Activated CD8-positive, alpha-beta memory T cell treated with anti-CD3 and anti-CD28 coated beads, Interleukin-2, amount 50 U/mL, for 24 hours (primary cell): Measurements from ENCODE around the gene SLC9A9.
"Not testable (repeated sequence)": the region's sequence is repeated elsewhere in the genome, so short reads cannot be mapped to it uniquely, and the experiment has no call there.

Source experiments
- DNase-seq: peaks from one replicate; pipeline ENCODE4 v3.0.0-alpha.2; 2020; ENCODE audit errors: extremely low read depth

Gene SLC9A9

DNA sequence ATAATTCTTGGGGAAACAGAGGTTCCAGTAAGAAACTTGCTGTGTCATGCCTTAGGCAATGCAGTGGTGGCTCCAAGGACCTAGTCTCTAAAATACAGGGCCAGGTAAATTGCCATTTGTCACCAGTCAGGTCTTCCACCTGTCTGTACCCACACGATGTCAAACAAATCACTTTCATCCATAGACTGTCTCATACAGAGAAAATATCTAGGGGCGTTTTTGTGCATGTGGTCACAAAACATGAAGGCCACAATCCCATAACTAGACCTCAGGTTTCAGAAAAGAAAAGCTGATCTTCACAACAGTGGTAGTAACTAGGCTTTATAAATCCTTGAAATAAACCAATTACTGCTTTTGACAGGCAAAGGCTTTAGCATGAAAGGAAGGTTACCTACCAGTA lies 92.3 kb downstream of the SLC9A9 start:
- no peak for DNase-seq

DNA sequence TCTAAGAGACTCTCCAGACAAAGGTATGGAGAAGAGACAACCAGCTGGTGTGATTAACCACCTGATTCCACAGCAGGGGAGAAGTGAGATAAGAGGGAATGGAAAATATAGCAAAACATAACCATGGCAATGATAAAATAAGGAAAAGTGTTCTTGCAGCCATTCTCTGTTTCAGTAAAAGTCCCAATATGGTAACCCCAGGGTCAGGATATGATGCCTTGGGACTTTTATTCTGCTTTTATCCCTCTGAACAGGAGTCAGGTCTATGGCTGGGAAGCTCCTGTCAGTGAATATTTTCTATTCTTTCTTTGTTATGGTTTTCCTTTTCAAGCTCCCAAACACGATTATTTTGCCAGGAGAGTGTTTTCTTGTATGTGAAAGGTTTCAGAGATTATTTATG lies 94.2 kb downstream of the SLC9A9 start:
- no peak for DNase-seq

DNA sequence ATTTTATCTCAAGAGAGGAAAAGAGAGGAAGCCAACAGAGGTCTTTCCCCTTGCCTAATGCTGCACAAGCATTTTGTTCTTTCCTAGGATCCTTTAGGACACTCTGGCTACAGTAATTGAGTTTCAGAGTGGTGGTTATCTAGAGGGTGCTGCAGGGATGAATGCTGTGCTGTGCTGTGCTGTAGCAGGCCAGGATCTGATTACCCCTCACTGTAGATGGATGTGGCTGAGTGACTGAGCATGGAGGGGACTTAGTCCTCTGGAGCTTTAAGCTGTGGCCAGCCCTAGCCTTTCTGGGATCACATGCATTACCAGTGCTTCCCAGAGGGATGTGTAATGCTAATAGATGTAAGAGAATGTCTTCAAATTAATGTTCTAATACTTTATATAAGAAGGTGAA lies 94.8 kb downstream of the SLC9A9 start:
- DNase-seq: no peak

GRCh38 chr3:143753006-143753405 lies 95.3 kb downstream of the SLC9A9 start:
- DNase-seq: no peak

DNA sequence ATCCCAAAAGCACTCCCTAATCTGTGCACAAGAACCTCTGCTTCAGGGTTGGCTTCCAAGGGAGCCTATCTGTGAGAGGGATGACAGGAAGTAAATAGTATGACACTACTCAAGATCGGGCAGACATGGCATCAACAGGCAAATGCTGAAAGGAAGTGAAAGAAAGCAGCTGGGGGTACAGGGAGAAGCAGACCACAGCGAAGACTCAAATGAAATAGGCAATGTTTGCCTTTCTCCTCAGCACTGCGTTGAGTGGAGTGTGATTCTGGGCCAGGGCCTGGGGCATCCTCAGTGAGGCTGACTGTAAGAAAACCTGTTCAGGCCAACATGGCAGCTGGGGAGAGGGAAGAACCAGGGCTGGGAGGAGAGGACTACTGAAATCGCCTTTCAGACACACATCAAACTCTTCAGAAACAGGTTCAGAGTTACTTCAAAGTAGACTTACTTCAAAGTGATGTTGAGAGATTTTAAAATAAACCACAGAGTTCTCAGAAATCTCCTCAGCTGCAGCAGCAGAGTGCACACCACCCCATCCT lies 96.6 kb downstream of the SLC9A9 start:
- no peak for DNase-seq

- DNase-seq: no peak
Measured at GRCh38 chr3:143750841-143751240, 97.4 kb downstream of the SLC9A9 start.

- no peak for DNase-seq
Measured at GRCh38 chr3:143749926-143750325, 98.3 kb downstream of the SLC9A9 start.

- no peak for DNase-seq
Measured at GRCh38 chr3:143737065-143737464, 111.2 kb downstream of the SLC9A9 start.

- DNase-seq: no peak
Measured at GRCh38 chr3:143736205-143736997, 111.9 kb downstream of the SLC9A9 start.

- DNase-seq: no peak
Measured at GRCh38 chr3:143731776-143732175, 116.5 kb downstream of the SLC9A9 start.

DNA sequence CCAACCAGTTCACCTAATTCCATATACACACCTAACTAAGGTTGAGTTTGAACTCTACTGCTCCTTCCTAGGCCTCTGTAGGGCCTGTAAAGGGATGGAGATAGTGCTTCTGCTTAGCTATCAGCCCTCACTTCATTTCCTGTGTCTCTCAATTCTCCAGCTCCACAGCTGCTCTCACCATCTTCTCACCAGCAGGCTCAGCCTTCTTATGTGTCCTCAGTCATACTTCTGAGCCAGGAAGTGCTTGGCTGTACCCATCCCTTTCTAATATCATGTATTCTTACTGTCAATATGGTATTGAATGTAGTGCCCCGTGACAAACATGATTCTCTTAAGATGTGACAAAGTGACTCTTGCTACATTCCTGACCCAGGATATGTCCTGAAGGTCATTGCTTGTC lies 116.9 kb downstream of the SLC9A9 start:
- no peak for DNase-seq

DNA sequence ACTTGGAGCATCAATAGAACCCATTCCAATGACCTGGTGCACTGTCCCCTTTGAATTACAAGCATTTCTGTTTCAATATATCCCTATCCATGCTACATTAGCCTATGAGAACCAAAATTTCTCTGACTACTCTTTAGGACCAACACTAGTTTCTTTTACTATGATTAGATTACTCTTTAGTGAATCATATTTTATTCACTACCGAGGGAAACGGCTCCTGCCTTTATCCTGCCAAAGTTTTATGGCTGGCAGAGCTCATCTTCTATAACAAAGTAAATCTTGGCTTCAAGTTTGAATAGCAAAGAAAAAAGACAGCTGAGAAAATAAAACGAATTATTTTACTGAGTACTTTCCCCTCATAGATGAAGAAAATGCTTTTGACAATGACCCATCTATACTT lies 120.9 kb downstream of the SLC9A9 start:
- DNase-seq: no peak

- no peak for DNase-seq
Measured at GRCh38 chr3:143726727-143727126, 121.5 kb downstream of the SLC9A9 start.

GRCh38 chr3:143720381-143720780 lies 127.9 kb downstream of the SLC9A9 start:
- DNase-seq: no peak

- no peak for DNase-seq
Measured at GRCh38 chr3:143718463-143718862, 129.8 kb downstream of the SLC9A9 start.

DNA sequence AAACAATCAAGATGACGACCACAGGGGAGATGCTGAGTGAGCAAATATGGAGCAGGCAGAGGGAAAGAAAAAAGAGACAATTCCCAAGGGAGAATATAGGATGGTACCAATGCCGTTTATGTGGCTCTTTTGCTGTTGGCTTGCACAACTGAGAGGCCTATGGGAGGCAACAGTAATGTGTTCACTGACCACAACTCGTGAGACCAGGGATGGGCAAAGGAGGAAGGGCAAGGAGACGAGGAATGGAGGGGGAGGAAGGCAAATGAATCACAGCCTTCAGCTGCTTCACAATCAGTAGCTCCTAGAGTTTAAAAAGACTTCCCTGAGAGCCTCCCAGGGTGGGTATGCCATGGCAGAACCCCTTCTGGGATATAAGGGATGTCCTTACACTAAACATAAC lies 131.5 kb downstream of the SLC9A9 start:
- no peak for DNase-seq

- DNase-seq: no peak
Measured at GRCh38 chr3:143712522-143712921, 135.7 kb downstream of the SLC9A9 start.

DNA sequence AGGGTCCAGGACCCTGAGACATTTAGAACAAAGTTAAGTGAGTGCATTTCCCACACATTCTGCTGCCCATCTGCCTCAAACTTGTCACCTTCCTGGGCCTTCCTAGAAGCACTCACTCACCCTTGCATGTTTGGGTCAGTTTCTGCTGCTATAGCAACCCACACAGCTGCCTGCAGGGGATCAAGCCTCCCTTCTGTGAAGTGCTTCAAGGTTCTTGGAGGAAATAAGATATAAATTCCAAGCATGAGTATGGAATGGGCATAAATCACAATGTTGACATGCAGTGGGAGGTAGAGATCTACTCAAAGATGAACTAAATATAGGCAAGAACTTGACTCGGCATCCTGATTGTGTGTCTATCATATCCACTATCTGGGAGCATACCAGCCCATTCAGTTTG lies 140.4 kb downstream of the SLC9A9 start:
- no peak for DNase-seq

GRCh38 chr3:143700431-143700975 lies 147.8 kb downstream of the SLC9A9 start:
- DNase-seq: no peak

- DNase-seq: no peak
Measured at GRCh38 chr3:143699424-143699823, 148.8 kb downstream of the SLC9A9 start.

- DNase-seq: no peak
Measured at GRCh38 chr3:143698682-143699303, 149.5 kb downstream of the SLC9A9 start.

- no peak for DNase-seq
Measured at GRCh38 chr3:143697975-143698374, 150.3 kb downstream of the SLC9A9 start.

GRCh38 chr3:143695333-143695732 lies 152.9 kb downstream of the SLC9A9 start:
- DNase-seq: not testable (repeated sequence)
